ENCODE measurements around the gene SPTSSA.
"Not testable (repeated sequence)": the region's sequence is repeated elsewhere in the genome, so short reads cannot be mapped to it uniquely, and the experiment has no call there.

Gene SPTSSA

DNA sequence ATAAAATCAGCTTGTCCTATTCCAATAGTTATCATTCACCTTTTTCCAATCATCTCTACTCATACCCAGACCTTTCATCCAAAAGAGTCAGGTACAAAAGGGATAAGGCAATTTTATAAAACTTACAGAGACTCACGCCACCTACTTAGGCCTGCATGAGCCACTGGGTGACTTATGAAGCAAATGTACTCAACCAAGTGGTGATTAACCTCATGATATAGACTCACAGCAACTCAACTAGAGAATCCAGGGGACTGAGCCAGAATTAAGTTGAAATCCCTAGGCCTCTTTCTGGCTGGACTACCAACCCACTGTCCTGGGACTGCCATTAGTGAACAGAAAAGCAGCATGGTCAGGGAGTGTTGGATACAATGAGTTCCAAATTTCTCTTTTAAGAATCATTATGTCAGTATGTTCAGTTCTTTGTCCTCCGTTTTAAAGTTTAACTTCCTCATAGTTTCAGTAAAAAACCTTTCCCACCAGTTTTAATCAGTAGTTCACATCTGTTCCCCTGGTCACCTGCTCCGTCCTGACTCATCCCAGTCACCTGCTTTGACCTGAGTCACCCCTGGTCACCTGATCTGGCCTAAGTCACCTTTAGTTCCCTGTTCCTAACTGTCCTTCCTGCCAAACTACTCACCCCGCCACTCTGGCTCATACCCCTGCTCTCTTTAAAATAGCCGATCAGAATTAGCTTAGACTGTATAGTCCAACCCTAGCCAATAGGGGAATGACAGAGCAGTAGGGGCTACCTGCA, 36.8 kb downstream of the SPTSSA start:
- no peak for DNase-seq

DNA sequence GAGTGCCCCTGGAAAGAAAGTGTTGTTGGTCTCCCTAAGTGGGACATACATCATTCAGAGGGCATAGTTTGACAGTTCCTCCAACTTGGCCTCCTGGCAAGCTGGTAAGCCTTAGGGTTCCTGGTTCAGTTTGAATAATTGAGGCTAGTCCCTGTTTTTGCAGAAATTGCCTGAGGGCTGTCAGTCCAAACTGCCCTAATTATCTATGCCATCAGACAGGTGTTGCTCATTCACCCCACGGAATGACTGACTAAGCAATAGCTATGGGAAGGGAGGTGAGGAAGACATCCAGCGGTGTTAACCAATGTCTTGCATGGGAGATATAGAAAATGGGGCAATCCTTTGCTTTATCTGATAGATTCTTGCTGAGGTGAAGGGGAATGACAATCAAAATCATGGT, 37.6 kb downstream of the SPTSSA start:
- no peak for DNase-seq

DNA sequence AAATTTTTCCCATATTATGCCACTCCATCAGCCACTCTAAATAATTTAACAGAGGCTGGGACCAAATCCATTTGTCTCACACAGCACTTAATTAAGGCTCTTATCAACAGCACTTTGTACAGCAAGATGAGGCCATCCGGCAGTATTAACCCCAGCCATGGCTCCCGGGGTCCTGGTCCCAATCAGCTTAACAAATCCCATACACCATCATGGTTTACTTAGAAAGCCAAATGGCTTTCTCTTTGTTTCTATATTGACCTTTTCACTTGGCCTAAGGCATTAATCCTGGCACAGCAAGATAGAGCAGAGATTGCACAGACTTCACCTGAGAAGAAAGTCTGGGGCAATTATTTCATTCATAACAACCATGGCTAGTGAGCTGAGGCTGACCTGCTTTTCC, 38.6 kb downstream of the SPTSSA start:
- DNase-seq, result no peak

DNA sequence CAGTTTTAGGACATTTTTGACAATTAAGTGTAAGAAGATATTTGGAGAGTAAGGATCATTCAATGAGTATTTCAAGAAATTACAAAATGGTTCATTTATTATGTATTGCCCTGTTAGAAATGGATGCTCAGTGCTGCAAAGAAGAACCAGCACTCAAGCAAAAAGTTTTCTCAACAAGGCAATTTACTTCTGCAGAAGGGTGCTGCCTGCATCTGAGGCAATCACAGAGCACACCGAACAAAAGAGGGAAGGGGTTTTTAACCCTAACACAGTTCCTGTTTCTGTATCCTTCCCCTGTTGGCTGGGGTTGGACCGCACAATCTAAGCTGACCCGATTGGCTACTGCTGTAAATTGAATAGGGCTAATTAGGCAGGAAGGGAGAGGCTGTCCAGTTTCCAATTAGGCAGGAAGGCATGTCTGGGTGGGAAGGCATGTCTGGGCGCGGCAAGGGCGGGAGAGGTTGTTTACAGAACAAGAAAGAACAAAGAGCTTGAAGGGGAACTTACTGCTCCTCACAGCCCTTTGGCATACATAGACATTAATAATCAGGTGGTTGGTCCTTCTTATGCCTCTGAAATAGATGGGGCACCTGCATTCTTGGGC, 41.4 kb downstream of the SPTSSA start:
- no peak for DNase-seq

DNA sequence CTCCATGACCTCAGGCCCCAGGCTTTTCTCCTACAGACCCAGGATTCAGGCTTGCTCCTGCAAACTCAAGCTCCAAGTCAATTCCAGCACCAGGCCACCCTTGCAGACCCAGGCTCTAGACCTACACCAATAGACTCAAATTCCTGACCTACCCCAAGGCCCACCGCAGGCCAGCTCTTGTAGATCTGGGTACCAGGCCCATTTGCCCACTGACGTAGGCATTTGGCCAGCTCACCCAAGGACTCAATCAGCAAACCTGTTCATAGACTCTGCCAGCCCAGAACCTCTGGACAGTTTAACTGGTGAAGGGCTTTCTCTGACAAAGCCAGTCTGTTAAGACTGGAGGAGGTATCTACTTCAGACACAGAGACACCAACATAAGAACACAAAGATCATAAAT, 52.3 kb downstream of the SPTSSA start:
- no peak for DNase-seq

DNA sequence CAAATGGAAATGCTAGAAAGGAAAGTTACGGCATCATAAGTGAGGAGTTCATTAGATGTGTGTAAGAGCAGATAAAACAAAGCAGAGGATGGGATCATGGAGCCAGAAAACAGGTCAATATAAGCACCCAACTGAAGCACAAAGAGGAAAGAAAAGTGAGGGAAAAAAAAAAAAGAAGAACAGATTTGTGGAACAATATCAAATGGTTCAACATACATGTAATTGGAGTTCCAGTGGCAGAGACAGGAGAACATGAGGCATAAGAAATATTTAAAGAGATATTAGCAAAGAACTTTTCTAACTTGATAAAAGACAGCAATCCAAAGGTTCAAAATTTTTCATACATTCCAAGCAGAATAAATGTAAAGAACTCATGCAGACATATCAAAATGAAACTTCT, 54.1 kb downstream of the SPTSSA start:
- no peak for DNase-seq

DNA sequence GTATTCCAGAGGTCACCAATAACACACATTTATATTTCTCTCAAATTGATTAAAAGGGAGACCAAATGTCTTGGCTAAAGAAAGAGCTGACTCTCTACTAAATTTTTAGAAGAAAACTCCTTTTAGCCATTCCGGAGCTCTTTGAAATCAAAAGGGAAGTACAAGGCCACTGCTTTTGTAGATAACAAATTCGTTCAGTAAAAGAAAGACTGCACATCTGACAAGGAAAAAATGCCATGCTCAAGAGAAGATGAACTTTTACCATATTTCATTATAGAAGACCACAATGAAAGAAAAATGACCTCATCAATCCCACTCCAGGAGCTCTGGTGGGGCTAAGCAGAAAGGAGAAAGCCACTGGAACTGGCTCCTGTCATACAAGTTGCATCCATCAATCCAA, 57.6 kb downstream of the SPTSSA start:
- DNase-seq, result no peak

DNA sequence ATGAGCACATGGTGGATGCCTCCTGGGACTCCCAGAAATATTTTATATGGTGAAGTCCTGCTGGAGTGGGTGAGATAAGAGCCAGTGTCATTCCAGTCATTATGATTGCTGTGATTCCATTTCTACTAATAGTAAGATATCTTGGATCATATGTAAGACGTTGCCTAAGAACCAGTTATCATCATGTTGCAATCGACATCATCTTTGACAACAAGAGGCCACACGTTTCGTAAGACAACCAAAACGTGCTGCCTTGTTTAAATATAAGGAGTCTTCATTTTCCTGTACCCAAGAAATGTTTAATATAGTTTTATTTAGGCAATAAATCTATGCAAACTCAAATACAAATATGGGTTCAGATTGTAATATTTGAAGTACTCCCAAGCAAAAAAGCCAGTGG, 58.4 kb downstream of the SPTSSA start:
- DNase-seq, result no peak

DNA sequence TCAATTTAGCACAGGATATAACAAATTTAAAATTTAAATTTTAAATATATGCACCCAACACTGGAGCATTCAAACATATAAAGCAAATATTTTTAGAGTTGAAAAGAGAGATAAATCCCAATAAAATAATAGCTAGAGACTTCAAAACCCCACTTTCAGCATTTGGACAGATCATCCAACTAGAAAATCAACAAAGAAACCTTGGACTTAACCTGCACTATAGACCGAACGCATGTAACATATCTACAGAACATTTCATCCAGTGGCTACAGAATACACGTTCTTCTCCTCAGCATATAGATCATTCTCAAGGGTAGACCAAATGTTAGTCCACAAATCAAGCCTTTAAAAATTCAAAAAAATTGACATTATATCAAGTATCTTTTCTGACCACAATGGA, 64.0 kb downstream of the SPTSSA start:
- DNase-seq, result no peak

DNA sequence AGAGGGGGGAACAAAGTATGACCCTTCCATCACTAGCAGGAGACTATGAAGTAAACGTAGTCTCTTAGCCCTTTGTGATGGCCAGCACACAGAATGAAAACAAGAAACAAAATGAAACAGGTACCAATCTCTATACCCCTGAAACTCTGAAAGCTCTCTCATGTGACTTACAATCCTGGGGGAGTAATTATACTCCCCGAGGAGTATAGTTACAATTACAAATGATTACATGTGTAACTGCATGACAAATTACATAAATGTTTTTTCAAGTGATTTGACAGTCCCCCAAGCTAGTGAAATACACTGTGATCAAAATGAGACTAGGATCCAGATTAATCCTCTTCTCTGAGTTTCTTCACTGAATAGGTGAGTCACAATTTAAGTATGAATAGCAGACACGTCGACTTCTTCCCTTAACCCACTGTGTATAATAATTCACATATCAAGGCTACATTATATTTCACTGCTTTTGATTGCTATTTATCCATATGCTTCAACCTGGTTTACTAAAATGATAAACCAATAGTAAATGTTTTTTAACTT, 74.0 kb downstream of the SPTSSA start:
- DNase-seq, result no peak

DNA sequence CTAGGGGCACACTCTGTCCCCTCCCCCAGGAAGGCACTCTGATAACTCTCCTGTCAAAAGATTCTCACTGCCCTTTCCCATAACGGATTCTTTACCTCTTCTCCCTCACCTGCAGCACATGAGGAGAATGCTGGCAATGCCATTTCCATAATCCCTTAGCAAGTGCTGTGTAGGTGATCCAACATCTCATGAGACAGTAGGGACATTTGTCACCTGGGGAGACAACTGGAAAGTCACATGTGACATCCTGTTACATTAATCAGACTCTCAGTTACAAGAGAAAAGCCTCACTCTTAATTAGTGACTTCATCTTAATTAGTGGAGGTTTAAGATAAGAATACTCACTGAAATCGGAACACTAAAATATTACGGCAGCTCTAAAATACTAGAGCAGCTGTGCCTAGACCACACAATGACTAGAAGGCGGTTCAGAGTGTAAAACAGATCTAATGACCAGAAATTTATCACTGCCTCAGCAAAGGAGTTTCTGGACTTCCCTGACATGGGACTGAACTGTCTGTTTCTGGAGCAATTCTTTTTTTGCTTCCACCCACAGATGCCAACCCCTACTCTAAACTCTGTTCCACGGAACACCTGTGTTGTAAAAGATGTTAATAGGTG, 75.1 kb downstream of the SPTSSA start:
- DNase-seq, result no peak

DNA sequence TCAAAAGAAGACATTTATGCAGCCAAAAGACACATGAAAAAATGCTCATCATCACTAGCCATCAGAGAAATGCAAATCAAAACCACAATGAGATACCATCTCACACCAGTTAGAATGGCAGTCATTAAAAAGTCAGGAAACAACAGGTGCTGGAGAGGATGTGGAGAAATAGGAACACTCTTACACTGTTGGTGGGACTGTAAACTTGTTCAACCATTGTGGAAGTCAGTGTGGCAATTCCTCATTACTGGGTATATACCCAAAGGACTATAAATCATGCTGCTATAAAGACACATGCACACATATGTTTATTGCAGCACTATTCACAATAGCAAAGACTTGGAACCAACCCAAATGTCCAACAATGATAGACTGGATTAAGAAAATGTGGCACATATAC, 76.2 kb downstream of the SPTSSA start:
- DNase-seq, result not testable (repeated sequence)

DNA sequence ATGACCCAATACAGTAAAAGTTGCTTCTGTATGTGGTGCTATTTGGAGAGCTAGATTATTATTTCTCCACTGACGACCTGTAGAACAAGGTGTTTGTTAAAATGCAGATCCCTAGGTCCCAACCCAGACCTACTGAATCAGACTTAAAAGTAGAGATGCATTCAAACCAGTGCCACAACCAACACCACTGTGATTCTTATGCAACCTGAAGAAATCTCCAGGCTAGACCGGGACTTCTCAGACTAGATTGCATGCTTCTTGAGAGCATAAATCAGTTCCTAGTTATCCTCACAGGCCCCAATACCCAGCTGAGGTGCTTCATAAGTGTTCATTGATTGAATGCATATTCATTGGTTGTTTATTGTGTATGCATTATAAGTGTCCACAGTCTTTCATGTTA, 78.2 kb downstream of the SPTSSA start:
- DNase-seq, result no peak

Measured in cortex of kidney (tissue), 1 donor.